Fibroblast of villous mesenchyme (primary cell): ENCODE results near the gene RIOK3. TPM values are rescaled to one million over a fixed set of nuclear protein-coding genes. Genes with fewer than 3 reads are reported as not detected.

Experiments
- DNase-seq: peaks from one replicate; pipeline ENCODE4 v3.0.0-alpha.2; 2010; ENCODE audit warnings: low read depth
- H3K4me3 ChIP-seq: 2 replicates; pipeline ENCODE4 v1.5.1; 2011; ENCODE audit warnings: low read depth, mild to moderate bottlenecking, low read length
- CTCF ChIP-seq: IDR thresholded peaks from 2 replicates; pipeline ENCODE4 v1.5.1; 2012; ENCODE audit warnings: low read depth, mild to moderate bottlenecking, low read length; ENCODE audit not compliant: insufficient read depth
- total RNA-seq: library from RNA; depleted of rRNA; stranded (reverse); fragments of >200 nt; gene quantifications from 2 replicates; pipeline ENCODE4 v1.2.3, GENCODE V29; 2012

RIOK3 gene
- total RNA-seq, 1 donor = 71.2 TPM

GRCh38 chr18:23459530-23459921, 6.4 kb downstream of the RIOK3 start:
- H3K4me3 ChIP-seq = no peak overlapping the region
- no peak for TF ChIP-seq CTCF
- DNase-seq = no peak

DNA sequence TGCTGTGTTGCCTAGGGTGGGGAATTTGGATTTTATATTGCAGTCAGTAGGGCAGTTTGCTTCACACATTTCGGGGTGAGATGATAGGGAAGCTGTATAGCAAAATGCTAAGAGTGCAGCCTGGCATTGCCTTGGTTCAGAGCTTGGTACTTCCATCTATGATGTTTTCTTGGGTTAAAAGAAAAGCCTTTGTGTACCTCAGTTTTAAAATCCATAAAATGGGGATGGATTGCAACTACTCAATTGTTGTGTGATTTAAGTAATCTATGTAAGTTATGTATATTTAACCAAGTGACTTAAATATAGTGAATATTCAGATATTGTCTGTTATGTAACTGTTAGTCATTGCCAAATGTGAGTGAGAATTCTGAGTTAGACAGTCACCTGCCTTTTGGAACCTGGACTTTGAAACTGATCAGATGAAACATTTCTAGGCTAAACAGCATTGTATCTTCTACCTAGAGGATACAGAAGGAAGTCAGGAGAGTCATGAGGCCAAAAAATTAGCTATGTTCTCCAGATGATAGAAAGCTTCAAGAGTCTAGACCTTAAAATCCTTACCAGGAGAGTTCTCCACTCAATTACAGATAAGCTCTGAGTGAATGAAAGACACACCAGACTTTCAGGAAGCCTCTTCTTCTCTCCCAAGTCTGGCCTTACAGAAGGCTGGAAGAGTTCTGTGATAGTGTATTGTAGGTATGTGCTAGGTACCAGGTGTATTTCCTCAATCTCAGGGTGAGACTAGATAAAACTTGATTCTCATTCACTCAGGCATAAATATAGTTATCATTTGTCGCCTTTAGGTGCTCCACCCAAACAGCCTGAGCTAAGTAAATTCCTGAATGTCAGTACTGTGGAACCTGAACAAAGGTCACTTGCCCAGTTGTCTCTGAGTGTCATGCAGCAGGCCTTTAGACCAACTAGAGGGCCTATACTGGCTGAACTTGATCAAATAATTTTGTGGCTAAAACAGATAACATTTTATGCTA, 7.5 kb downstream of the RIOK3 start:
- DNase-seq = no peak
- H3K4me3 ChIP-seq = no peak overlapping the region
- no peak for TF ChIP-seq CTCF

GRCh38 chr18:23462876-23463275, 9.8 kb downstream of the RIOK3 start:
- no peak for TF ChIP-seq CTCF
- DNase-seq = peak; percentile 33
- no peak overlapping the region for H3K4me3 ChIP-seq

DNA sequence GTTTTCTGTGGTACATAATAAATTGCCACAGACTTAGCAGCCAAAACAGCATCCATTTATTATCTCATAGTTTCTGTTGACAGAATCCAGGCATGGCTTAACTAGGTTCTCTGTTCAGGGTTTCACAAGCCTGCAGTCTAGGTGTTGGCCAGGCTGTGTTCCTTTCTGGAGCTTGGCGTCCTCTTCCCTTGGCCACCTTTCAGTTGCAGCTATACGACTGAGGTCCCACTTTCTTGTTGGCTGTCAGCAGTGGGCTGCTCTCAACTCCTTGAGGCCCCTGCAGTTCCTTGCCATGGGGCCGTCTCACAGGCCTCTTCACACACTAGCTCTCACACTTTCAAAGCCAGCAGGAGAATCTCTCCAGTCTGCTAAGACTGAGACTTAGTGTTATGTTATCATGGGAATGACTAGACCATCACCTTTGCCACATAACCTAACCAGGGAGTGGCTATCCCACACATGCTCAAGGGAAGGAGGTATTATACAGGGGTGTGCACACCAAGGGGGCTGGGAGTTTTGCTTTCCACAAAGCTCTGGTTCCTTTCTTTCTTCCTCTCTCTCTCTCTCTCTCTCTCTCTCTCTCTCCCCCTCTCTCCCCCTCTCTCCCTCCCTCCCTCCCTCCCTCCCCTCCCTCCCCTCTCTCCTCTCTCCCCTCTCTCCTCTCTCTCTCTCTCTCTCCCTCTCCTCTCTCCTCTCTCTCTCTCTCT, 15.8 kb downstream of the RIOK3 start:
- no peak for TF ChIP-seq CTCF
- DNase-seq = no peak

DNA sequence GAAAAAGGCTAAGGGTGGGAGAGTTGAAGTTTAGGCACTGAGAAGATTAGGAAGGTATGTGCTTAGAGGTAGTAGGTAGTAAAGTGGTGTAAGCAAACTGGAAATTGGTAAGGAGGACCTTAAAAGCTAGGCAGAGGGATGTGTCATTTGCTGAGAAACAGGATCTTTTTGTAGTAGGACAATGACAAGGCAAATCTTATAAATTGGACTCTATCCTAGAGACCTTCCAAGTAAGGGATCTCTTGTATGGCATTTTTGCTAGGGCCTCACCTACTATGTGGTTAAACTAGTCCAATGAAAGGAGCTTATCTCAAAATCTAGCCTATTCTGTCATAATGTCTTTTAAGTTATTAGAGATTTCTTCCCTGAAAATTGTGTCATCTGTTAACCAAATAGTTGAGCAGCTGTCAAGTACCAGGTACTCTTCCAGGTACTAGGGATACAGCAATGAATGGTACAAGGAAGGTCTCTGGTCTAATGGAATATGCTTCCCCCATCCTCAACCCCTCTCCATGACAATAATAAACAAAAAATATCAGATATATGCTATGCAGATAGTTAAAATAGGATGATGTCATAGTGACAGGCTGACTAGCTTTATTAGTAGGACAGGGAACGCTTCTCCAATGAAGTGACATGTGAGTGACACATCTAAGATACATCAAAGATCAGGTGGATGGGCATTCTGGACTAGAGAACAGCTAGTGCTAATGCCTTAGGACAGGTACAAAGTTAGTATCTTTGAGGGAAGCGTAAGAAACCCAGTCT, 17.7 kb downstream of the RIOK3 start:
- no peak overlapping the region for H3K4me3 ChIP-seq
- DNase-seq = no peak
- no peak for TF ChIP-seq CTCF

More for the DNA sequence above, 15.8 kb downstream of the RIOK3 start:
- no peak overlapping the region for H3K4me3 ChIP-seq

DNA sequence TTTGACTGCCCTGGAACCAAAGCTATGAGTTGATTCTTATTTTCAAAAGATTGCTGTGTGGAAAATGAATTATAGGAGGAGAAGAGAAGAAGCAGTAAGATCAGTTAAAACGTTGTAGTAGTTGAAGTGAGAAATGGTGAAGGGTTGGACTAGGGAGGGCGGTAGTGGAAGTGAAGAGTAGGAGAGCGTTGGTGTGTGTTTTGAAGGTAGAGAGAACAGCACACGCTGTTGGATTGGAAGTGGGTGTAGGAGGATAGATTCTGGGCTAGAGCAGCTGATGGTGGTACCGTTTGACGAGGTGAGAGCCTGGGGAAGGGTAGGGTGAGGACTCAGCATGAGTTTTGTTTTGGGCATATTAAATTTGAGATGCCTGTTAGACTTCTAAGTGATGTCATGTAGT, 18.4 kb downstream of the RIOK3 start:
- no peak for TF ChIP-seq CTCF
- no peak overlapping the region for H3K4me3 ChIP-seq
- no peak for DNase-seq
